GM23338 (cell line): ENCODE measurements around the gene C4orf51. TPM values are rescaled to one million over a fixed set of nuclear protein-coding genes. Genes with fewer than 3 reads are reported as not detected.

ENCODE experiments used
- ATAC-seq: fragments of 200-7000 bp; cut with Tn5 transposase; 3 replicates; pipeline ENCODE4 v1.9.1; 2020
- DNase-seq: peaks from one replicate; pipeline ENCODE4 v3.0.0-alpha.2; 2015; ENCODE audit warnings: low spot score
- H2AFZ ChIP-seq: fragments of 200-600 bp; sonication (generic); 2 replicates; pipeline ENCODE4 v1.8.0; 2016; ENCODE audit warnings: antibody characterized with exemption, mild to moderate bottlenecking, moderate library complexity
- H3F3A ChIP-seq: fragments of 200-600 bp; sonication (generic); replicated peaks from 2 replicates; pipeline ENCODE4 v1.8.0; 2017; ENCODE audit warnings: antibody characterized with exemption, mixed run types, low read depth
- H3K27ac ChIP-seq: fragments of 200-600 bp; sonication (generic); 2 replicates; pipeline ENCODE4 v1.6.1; 2016; ENCODE audit warnings: low read depth
- H3K27me3 ChIP-seq: fragments of 200-600 bp; sonication (generic); 2 replicates; pipeline ENCODE4 v1.8.0; 2016; ENCODE audit warnings: mild to moderate bottlenecking, mixed run types, moderate library complexity; ENCODE audit not compliant: insufficient read depth
- H3K36me3 ChIP-seq: fragments of 200-600 bp; sonication (generic); 2 replicates; pipeline ENCODE4 v1.8.0; 2016; ENCODE audit warnings: mild to moderate bottlenecking; ENCODE audit not compliant: insufficient read depth
- H3K4me1 ChIP-seq: fragments of 200-600 bp; sonication (generic); 2 replicates; pipeline ENCODE4 v1.8.0; 2016; ENCODE audit warnings: mild to moderate bottlenecking, moderate library complexity; ENCODE audit not compliant: insufficient read depth
- H3K4me2 ChIP-seq: fragments of 200-600 bp; sonication (generic); 2 replicates; pipeline ENCODE4 v1.7.1; 2017; ENCODE audit warnings: mixed run types
- H3K4me3 ChIP-seq: fragments of 200-600 bp; sonication (generic); 2 replicates; pipeline ENCODE4 v1.6.1; 2016; ENCODE audit warnings: mixed run types
- H3K79me2 ChIP-seq: fragments of 200-600 bp; sonication (generic); replicated peaks from 2 replicates; pipeline ENCODE4 v1.8.0; 2017; ENCODE audit warnings: mild to moderate bottlenecking; ENCODE audit not compliant: insufficient read depth
- H3K9me2 ChIP-seq: fragments of 200-600 bp; sonication (generic); 2 replicates; pipeline ENCODE4 v1.8.0; 2017; ENCODE audit not compliant: insufficient read depth
- H4K20me1 ChIP-seq: fragments of 200-600 bp; sonication (generic); replicated peaks from 2 replicates; pipeline ENCODE4 v1.8.0; 2017; ENCODE audit warnings: mild to moderate bottlenecking; ENCODE audit not compliant: insufficient read depth
- H3K27ac Mint-ChIP-seq: 2 replicates; pipeline ENCODE4 v1.8.0; 2020; ENCODE audit warnings: inconsistent platforms, mild to moderate bottlenecking, moderate library complexity, mixed read lengths
- H3K27me3 Mint-ChIP-seq: 3 replicates; pipeline ENCODE4 v1.8.0; 2022; ENCODE audit warnings: low read depth, mild to moderate bottlenecking, moderate library complexity, mixed read lengths, inconsistent platforms; ENCODE audit not compliant: insufficient read depth, poor library complexity
- H3K36me3 Mint-ChIP-seq: 3 replicates; pipeline ENCODE4 v1.8.0; 2021; ENCODE audit warnings: low read depth, mild to moderate bottlenecking, inconsistent platforms, moderate library complexity, mixed read lengths
- H3K4me1 Mint-ChIP-seq: 3 replicates; pipeline ENCODE4 v1.8.0; 2020; ENCODE audit warnings: mild to moderate bottlenecking, inconsistent platforms, mixed read lengths
- H3K4me3 Mint-ChIP-seq: 3 replicates; pipeline ENCODE4 v1.8.0; 2021; ENCODE audit warnings: moderate library complexity, mild to moderate bottlenecking, inconsistent platforms, mixed read lengths
- H3K9me3 Mint-ChIP-seq: 3 replicates; pipeline ENCODE4 v1.8.0; 2020; ENCODE audit warnings: moderate library complexity, mild to moderate bottlenecking, inconsistent platforms, mixed read lengths
- CREB1 ChIP-seq: fragments of 250-450 bp; sonication (Bioruptor Pico); IDR thresholded peaks from 2 replicates; pipeline ENCODE4 v1.5.0; 2020; ENCODE audit warnings: low read depth, mild to moderate bottlenecking, moderate library complexity
- EZH2 ChIP-seq: fragments of 200-600 bp; sonication (generic); IDR thresholded peaks from one replicate; pipeline ENCODE4 v1.8.0; 2017; ENCODE audit warnings: antibody characterized with exemption, mild to moderate bottlenecking, low read depth; ENCODE audit not compliant: unreplicated experiment
- EZH2phosphoT487 ChIP-seq: fragments of 200-600 bp; sonication (generic); IDR thresholded peaks from one replicate; pipeline ENCODE4 v1.8.1; 2018; ENCODE audit warnings: antibody characterized with exemption; ENCODE audit not compliant: unreplicated experiment
- JUNB ChIP-seq: IDR thresholded peaks from one replicate; pipeline ENCODE4 v1.6.1; 2016; ENCODE audit warnings: antibody characterized with exemption; ENCODE audit not compliant: unreplicated experiment
- NANOG ChIP-seq: IDR thresholded peaks from 2 replicates; pipeline ENCODE4 v1.6.1; 2016; ENCODE audit warnings: antibody characterized with exemption, borderline replicate concordance
- POLR2AphosphoS5 ChIP-seq: IDR thresholded peaks from 2 replicates; pipeline ENCODE4 v1.6.1; 2016; ENCODE audit warnings: antibody characterized with exemption, low read depth
- STAT1 ChIP-seq: IDR thresholded peaks from one replicate; pipeline ENCODE4 v1.6.1; 2016; ENCODE audit warnings: antibody characterized with exemption; ENCODE audit not compliant: unreplicated experiment
- ZNF114 ChIP-seq: fragments of 250-450 bp; sonication (Bioruptor Pico); IDR thresholded peaks from 2 replicates; pipeline ENCODE4 v1.5.0; 2020; ENCODE audit warnings: mild to moderate bottlenecking, moderate library complexity
- ZNF331 ChIP-seq: fragments of 250-450 bp; sonication (Bioruptor Pico); IDR thresholded peaks from 2 replicates; pipeline ENCODE4 v1.5.0; 2020; ENCODE audit warnings: low read depth, mild to moderate bottlenecking, moderate library complexity
- polyA plus RNA-seq: library from polyadenylated mRNA; unstranded; fragments of >200 nt; fragmentation: Nextera tagmentation; extraction: Ambion mirVana; gene quantifications from 2 replicates; pipeline ENCODE4 v1.2.1, GENCODE V29; 2016
- total RNA-seq: library from RNA; depleted of rRNA; stranded (reverse); fragments of >200 nt; shearing (Covaris generic); gene quantifications from 2 replicates; pipeline ENCODE4 v1.2.3, GENCODE V29; 2014
- TF ChIP-seq, protein P1 (sequence below): IDR thresholded peaks from 2 replicates; pipeline ENCODE4 v1.6.1; 2016; ENCODE audit warnings: antibody characterized with exemption
- TF ChIP-seq, protein P2 (sequence below): IDR thresholded peaks from one replicate; pipeline ENCODE4 v1.6.1; 2018; ENCODE audit warnings: antibody characterized with exemption; ENCODE audit not compliant: unreplicated experiment
- TF ChIP-seq, protein P3 (sequence below): fragments of 250-450 bp; sonication (Bioruptor Pico); IDR thresholded peaks from 2 replicates; pipeline ENCODE4 v1.5.0; 2020; ENCODE audit warnings: mild to moderate bottlenecking, moderate library complexity
- TF ChIP-seq, protein P4 (sequence below), 2 experiments: fragments of 200-600 bp in 1 of 2; sonication (generic) in 1 of 2; conservative IDR thresholded peaks; 2 replicates each; pipeline versions ENCODE4 v1.5.1 to v1.6.1; 2016 to 2017; ENCODE audit warnings: antibody characterized with exemption in 2 of 2, low read depth in 2 of 2, mild to moderate bottlenecking in 2 of 2, moderate library complexity in 1 of 2

The C4orf51 gene
- total and polyA plus RNA-seq, 2 experiments from 2014 or later: not detected

DNA sequence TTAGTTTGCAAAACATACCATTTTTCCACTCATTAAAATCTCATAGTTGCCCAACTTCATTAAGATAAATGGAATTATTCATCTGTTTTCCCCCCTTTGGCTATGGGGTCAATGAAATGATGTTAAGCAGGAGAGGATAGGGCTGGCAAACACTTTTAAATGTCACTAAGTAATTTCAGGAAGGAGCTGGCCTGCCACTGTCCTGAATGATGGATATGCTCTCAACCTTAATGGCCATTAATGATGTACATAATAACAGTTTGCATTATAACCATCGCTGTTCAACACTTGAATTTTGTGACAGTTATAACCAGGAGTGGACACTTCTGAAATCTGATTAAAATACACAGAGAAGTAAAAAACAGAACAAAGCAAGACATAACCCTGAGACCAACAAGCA is 77.2 kb downstream of the C4orf51 start:
- Histone ChIP-seq H4K20me1 (no peaks in the 10 kb centered on the region), H3K4me3 (no peak overlapping the region), H2AFZ (no peak overlapping the region), H3K4me1 (no peaks in the 10 kb centered on the region), H3K9me2 (no peaks in the 10 kb centered on the region), H3F3A (0 out of 2 replicates have a peak, but pooled peaks cover 4% of the 10 kb centered on the region), H3K27ac (no peak overlapping the region), H3K36me3 (peaks cover 9% of the 10 kb centered on the region; the same call in 1 of the 2 replicates), H3K27me3 (no peaks in the 10 kb centered on the region), H3K79me2 (no peaks in the 10 kb centered on the region), H3K4me2 (no peak overlapping the region)
- TF ChIP-seq, protein P1, sequence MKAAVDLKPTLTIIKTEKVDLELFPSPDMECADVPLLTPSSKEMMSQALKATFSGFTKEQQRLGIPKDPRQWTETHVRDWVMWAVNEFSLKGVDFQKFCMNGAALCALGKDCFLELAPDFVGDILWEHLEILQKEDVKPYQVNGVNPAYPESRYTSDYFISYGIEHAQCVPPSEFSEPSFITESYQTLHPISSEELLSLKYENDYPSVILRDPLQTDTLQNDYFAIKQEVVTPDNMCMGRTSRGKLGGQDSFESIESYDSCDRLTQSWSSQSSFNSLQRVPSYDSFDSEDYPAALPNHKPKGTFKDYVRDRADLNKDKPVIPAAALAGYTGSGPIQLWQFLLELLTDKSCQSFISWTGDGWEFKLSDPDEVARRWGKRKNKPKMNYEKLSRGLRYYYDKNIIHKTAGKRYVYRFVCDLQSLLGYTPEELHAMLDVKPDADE: no peak
- TF ChIP-seq, protein P2, sequence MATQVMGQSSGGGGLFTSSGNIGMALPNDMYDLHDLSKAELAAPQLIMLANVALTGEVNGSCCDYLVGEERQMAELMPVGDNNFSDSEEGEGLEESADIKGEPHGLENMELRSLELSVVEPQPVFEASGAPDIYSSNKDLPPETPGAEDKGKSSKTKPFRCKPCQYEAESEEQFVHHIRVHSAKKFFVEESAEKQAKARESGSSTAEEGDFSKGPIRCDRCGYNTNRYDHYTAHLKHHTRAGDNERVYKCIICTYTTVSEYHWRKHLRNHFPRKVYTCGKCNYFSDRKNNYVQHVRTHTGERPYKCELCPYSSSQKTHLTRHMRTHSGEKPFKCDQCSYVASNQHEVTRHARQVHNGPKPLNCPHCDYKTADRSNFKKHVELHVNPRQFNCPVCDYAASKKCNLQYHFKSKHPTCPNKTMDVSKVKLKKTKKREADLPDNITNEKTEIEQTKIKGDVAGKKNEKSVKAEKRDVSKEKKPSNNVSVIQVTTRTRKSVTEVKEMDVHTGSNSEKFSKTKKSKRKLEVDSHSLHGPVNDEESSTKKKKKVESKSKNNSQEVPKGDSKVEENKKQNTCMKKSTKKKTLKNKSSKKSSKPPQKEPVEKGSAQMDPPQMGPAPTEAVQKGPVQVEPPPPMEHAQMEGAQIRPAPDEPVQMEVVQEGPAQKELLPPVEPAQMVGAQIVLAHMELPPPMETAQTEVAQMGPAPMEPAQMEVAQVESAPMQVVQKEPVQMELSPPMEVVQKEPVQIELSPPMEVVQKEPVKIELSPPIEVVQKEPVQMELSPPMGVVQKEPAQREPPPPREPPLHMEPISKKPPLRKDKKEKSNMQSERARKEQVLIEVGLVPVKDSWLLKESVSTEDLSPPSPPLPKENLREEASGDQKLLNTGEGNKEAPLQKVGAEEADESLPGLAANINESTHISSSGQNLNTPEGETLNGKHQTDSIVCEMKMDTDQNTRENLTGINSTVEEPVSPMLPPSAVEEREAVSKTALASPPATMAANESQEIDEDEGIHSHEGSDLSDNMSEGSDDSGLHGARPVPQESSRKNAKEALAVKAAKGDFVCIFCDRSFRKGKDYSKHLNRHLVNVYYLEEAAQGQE: no peak
- TF ChIP-seq ZNF331 (CRISPR knock-in tag) (no peak), STAT1 (no peak), NANOG (no peak), EZH2 (no peak), CREB1 (CRISPR knock-in tag) (no peak), EZH2phosphoT487 (no peak), JUNB (no peak), ZNF114 (CRISPR knock-in tag) (no peak), POLR2AphosphoS5 (no peak)
- TF ChIP-seq, protein P3, sequence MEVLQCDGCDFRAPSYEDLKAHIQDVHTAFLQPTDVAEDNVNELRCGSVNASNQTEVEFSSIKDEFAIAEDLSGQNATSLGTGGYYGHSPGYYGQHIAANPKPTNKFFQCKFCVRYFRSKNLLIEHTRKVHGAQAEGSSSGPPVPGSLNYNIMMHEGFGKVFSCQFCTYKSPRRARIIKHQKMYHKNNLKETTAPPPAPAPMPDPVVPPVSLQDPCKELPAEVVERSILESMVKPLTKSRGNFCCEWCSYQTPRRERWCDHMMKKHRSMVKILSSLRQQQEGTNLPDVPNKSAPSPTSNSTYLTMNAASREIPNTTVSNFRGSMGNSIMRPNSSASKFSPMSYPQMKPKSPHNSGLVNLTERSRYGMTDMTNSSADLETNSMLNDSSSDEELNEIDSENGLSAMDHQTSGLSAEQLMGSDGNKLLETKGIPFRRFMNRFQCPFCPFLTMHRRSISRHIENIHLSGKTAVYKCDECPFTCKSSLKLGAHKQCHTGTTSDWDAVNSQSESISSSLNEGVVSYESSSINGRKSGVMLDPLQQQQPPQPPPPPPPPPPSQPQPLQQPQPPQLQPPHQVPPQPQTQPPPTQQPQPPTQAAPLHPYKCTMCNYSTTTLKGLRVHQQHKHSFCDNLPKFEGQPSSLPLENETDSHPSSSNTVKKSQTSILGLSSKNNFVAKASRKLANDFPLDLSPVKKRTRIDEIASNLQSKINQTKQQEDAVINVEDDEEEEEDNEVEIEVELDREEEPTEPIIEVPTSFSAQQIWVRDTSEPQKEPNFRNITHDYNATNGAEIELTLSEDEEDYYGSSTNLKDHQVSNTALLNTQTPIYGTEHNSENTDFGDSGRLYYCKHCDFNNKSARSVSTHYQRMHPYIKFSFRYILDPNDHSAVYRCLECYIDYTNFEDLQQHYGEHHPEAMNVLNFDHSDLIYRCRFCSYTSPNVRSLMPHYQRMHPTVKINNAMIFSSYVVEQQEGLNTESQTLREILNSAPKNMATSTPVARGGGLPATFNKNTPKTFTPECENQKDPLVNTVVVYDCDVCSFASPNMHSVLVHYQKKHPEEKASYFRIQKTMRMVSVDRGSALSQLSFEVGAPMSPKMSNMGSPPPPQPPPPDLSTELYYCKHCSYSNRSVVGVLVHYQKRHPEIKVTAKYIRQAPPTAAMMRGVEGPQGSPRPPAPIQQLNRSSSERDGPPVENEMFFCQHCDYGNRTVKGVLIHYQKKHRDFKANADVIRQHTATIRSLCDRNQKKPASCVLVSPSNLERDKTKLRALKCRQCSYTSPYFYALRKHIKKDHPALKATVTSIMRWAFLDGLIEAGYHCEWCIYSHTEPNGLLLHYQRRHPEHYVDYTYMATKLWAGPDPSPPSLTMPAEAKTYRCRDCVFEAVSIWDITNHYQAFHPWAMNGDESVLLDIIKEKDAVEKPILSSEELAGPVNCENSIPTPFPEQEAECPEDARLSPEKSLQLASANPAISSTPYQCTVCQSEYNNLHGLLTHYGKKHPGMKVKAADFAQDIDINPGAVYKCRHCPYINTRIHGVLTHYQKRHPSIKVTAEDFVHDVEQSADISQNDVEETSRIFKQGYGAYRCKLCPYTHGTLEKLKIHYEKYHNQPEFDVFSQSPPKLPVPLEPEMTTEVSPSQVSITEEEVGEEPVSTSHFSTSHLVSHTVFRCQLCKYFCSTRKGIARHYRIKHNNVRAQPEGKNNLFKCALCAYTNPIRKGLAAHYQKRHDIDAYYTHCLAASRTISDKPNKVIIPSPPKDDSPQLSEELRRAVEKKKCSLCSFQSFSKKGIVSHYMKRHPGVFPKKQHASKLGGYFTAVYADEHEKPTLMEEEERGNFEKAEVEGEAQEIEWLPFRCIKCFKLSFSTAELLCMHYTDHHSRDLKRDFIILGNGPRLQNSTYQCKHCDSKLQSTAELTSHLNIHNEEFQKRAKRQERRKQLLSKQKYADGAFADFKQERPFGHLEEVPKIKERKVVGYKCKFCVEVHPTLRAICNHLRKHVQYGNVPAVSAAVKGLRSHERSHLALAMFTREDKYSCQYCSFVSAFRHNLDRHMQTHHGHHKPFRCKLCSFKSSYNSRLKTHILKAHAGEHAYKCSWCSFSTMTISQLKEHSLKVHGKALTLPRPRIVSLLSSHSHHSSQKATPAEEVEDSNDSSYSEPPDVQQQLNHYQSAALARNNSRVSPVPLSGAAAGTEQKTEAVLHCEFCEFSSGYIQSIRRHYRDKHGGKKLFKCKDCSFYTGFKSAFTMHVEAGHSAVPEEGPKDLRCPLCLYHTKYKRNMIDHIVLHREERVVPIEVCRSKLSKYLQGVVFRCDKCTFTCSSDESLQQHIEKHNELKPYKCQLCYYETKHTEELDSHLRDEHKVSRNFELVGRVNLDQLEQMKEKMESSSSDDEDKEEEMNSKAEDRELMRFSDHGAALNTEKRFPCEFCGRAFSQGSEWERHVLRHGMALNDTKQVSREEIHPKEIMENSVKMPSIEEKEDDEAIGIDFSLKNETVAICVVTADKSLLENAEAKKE (CRISPR knock-in tag): no peak
- TF ChIP-seq, protein P4, sequence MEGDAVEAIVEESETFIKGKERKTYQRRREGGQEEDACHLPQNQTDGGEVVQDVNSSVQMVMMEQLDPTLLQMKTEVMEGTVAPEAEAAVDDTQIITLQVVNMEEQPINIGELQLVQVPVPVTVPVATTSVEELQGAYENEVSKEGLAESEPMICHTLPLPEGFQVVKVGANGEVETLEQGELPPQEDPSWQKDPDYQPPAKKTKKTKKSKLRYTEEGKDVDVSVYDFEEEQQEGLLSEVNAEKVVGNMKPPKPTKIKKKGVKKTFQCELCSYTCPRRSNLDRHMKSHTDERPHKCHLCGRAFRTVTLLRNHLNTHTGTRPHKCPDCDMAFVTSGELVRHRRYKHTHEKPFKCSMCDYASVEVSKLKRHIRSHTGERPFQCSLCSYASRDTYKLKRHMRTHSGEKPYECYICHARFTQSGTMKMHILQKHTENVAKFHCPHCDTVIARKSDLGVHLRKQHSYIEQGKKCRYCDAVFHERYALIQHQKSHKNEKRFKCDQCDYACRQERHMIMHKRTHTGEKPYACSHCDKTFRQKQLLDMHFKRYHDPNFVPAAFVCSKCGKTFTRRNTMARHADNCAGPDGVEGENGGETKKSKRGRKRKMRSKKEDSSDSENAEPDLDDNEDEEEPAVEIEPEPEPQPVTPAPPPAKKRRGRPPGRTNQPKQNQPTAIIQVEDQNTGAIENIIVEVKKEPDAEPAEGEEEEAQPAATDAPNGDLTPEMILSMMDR (conservative IDR thresholded peaks at IDR 0.05; ENCODE audit: low read depth in 2 of 2): no peak
- H3K36me3 Mint-ChIP-seq: peaks cover 27% of the 10 kb centered on the region
- H3K4me3 Mint-ChIP-seq: no peak overlapping the region
- no peak for ATAC-seq
- no peaks in the 10 kb centered on the region for H3K9me3 Mint-ChIP-seq
- H3K27me3 Mint-ChIP-seq: peaks cover 2% of the 10 kb centered on the region
- no peak for DNase-seq
- no peak overlapping the region for H3K27ac Mint-ChIP-seq
- no peaks in the 10 kb centered on the region for H3K4me1 Mint-ChIP-seq
